ENCODE data around the gene MIGA2.

- TF ChIP-seq POLR2AphosphoS5 (IDR thresholded peaks at IDR 0.05; ENCODE audit: low read depth, low read length) (no peak), POLR2A (IDR thresholded peaks at IDR 0.05; ENCODE audit: low read depth, low read length) (no peak), TAF1 (IDR thresholded peaks at IDR 0.05; ENCODE audit: low read depth, low read length) (no peak), SPI1 (IDR thresholded peaks at IDR 0.05; ENCODE audit: low read depth, low read length) (no peak), POU2F2 (IDR thresholded peaks at IDR 0.05; ENCODE audit: low read depth, low read length) (no peak), PAX5 (IDR thresholded peaks at IDR 0.05; ENCODE audit: insufficient read depth, low read length, severe bottlenecking) (no peak)
Measured at GRCh38 chr9:128986671-128987070, 49.8 kb upstream of the MIGA2 start.
